CD4-positive, alpha-beta T cell treated with Interleukin-21 for 1 hour (primary cell): Measurements from ENCODE around the gene RNPC3.

Experiments used
- DNase-seq: peaks from one replicate; pipeline ENCODE4 v3.0.0-alpha.2; 2020

The RNPC3 gene, protein sequence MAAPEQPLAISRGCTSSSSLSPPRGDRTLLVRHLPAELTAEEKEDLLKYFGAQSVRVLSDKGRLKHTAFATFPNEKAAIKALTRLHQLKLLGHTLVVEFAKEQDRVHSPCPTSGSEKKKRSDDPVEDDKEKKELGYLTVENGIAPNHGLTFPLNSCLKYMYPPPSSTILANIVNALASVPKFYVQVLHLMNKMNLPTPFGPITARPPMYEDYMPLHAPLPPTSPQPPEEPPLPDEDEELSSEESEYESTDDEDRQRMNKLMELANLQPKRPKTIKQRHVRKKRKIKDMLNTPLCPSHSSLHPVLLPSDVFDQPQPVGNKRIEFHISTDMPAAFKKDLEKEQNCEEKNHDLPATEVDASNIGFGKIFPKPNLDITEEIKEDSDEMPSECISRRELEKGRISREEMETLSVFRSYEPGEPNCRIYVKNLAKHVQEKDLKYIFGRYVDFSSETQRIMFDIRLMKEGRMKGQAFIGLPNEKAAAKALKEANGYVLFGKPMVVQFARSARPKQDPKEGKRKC

DNA sequence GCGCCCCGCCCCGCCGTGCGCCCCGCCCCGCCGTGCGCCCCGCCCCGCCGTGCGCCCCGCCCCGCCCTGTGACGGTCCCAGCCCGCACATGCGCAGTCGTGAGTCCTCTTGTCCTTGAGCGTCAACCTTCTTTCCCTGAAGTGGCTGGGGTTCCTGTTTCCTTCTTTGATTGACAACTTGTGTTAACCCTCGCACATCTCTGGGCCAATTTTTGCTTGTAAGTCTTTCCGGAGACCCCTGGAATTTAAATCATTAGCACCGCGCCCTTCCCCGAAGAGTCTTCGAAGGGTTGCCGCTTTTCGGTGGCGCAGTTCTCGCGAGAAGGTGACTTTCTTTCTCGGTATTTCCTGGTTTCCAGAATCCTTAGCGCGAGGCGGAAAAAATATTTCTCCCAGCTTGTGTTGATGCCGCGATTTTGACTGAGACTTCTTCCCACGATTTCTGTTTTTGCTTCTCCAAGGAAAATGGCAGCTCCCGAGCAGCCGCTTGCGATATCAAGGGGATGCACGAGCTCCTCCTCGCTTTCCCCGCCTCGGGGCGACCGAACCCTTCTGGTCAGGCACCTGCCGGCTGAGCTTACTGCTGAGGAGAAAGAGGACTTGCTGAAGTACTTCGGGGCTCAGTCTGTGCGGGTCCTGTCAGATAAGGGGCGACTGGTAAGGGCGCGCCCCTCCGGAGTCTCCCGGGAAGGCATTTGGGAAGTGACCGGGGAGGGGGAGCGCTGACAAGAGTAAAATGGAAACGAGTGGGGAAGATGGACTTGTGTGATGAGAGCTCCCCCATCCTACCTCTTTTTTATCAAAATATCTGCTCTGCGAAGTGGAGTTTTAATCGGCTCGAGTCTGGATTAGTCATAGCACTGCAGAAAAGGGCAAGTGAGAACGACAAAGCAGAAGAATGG is at the start of gene RNPC3:
Gene RNPC3 (plus strand): TSS at position 93 of the 901 bp plus-strand sequence. CDS start 372 bp downstream, at position 465.
- peak; percentile 88 for DNase-seq

DNA sequence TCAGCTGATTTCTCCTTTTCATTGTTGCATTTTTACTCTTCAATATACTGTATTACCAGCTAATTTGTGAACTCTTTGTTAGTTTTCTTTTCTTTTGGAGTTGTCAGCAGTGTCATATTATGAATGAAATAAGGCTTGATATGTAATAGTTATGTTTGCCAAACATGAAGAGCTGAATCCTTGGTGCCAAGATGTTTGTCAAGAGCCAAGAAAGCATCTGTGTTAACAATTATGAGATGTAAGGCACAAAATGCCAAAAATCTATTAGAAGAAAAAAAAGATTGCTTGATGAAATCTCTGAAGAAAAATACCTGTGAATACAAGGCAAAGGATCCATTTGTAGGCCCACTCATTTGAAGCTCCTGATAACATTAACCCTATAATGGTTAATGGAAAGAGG is 48.4 kb upstream of the RNPC3 start:
- DNase-seq = no peak

DNA sequence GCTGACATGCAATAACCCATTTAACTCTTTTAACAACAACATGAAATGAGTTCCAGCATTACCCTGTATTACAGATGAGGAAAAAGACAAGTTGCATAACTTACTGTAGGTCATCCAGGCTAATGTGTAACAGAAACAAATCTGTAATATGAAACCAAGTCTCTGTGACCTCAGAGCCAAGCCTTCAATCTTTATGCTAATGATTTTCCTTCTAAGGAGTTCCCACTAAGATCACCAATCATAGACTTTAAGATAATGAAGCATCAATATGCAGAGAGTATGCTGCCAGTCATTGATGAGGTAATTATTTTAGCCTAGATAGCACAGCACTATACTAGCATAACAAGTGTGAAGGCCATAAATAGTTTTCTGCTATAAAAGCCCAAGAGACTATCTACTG is 35.6 kb upstream of the RNPC3 start:
- DNase-seq = no peak

DNA sequence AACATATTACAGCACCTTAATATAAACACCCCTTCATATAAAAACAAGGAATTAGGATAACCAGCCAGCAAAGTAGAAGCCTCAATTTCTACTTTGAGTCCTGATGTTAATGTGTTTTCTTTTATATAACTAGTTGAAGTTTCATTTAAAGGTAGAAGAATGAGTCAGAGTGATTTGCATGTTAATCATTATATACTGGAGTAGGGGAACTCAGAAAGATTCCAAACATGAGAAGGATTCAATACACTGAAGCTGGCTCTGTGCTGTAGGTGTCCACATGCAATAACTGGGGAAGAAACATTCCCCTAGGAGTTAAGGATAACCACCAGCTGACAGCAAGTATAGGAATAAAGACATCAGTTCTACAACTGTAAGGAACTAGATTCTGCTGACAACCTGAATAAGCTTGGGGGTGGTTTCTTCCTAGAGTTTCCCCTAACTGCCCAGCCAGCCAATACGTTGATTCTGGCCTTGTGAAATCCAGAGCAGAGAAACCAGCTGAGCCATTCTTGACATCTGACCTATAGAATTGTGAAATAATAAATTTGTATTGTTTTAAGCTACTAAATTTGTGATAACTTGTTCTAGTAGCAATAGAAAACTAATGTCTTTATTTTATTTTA is 33.4 kb upstream of the RNPC3 start:
- DNase-seq = no peak

DNA sequence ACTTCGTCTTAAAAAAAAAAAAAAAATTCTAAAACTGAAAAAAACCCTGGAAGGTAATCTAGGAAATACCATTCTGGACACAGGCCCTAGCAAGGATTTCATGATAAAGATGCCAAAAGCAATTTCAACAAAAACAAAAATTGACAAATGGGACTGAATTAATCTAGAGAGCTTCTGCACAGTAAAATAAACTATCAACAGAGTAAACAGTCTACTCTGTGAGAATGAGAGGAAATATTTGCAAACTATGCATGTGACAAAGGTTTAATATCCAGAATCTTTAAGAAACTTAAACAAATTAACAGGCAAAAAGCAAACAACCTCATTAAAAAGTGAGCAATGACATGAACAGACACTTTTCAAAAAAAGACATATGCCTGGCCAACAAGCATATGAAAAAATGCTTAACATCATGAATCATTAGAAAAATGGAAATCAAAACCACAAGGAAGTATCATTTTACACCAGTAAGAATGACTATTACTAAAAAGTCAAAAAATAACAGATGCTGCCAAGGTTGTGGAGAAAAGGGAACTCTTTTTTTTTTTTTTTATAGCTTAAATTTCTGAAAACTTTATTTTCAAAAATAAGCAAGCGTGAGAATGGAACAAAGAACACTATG is 29.4 kb upstream of the RNPC3 start:
- no peak for DNase-seq

DNA sequence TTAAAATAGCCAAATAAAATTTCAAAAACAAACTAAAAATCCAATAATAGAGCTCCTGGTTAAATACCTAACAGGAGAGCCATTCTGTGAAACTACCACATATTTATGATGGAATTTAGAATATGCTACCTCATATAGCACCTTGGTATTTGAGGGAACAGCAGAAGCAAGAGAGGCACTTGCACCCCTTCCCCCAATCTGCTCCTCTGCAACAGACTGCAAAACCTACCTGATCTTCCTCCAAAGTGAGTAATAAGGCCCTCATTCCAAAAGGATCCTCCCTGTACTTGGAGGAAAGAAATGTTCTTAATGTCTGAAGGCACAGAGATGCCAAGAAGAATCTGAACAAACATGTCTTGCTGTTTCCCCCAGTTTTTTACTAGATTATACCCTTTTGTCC is 28.1 kb upstream of the RNPC3 start:
- DNase-seq = no peak

DNA sequence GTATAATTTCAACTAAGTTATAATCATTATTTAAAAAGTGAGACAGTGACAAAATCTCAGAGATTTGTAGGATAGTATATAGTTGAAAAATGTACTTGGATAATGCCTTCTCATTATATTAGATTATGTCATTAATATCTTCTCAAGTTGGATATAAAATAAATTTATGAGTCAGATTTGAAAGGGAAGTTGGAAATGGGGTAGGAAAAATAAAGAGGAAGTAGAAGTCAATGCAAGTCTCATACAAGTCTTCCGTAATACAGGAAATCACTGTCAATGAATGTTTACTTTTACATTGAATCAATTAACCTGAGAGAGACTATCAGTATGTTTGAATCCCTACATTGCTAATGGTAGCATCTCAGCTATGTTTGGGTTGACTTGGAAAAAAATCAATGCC is 16.2 kb upstream of the RNPC3 start:
- no peak for DNase-seq

DNA sequence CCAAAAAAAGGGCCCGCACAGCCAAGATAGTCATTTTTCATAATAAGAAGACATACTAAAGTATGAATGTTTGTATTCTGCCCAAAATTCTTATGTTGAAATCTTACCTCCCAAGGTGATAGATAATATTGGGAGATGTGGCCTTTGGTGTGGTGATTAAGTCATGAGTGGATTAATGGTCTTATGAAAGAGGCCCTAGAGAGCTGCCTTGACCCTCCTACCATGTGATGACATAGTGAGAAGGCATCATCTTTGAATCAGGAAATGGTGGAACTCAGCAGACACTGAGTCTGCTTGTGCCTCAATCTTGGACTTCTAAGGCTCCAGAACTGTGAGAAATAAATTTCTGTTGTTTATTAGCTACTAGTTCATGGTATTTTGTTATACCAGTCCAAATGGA is 11.8 kb upstream of the RNPC3 start:
- DNase-seq = no peak

DNA sequence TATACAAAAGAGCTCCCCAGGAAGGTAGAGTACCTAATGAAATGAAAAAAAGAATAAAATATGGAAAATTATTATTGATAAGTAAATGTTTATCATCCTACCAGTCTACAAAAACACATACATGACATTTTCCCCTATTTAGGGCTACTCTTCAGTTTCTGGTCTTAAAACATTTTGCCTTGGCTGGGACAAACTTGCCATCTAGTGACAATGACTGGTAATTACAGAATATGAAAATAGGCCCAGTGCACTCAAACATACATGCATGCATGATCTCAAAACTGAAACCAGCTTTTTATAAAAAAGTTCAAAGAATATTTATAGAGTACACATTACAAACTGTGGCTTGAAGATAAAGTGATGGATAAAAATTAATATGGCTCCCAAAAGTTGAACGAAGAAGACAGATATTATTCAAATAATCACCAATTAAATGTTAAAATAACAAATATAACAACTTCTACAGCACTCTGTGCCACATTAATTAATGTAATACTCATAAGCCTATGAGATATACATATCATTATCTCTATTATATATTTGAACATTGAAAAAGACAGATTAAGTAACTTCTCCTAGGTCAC is 10.5 kb upstream of the RNPC3 start:
- peak; percentile 69 for DNase-seq

DNA sequence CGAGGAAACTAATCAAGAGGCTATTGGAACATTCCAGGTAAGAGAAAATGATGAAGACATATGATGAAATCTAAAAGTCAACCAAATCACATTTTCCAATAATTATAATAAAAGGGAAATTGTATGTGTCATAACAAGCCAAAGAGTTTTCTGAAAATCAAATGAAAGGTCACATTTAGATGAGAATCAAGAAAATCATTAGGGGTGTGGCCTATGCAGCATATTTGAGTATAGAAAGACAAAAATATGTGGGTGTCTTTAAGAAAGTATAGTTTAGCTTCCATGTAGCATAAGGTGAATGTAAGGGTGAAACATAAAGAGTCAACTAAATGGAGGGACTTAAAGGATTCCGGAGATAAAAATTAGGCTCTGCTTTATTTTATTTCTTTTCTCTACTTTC is 9.2 kb upstream of the RNPC3 start:
- no peak for DNase-seq

DNA sequence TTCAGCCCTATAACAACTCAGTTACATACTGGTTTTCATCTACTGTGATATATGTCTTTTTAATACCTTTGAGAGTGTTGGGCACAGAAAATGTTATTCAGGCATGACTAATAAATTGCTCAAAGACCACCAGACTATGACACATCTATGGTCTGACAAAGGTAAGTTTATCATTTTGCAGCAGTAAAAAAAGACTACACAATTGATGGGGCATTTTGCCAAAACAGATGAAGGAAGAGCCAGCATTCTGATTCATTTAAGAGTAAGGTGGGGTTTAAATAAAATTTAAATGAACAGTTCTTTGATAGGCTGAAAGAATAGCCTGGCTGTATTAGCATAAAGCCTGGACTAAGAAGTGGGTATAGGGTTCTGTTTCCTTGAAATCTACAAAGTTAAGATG is 8.8 kb upstream of the RNPC3 start:
- DNase-seq = no peak

DNA sequence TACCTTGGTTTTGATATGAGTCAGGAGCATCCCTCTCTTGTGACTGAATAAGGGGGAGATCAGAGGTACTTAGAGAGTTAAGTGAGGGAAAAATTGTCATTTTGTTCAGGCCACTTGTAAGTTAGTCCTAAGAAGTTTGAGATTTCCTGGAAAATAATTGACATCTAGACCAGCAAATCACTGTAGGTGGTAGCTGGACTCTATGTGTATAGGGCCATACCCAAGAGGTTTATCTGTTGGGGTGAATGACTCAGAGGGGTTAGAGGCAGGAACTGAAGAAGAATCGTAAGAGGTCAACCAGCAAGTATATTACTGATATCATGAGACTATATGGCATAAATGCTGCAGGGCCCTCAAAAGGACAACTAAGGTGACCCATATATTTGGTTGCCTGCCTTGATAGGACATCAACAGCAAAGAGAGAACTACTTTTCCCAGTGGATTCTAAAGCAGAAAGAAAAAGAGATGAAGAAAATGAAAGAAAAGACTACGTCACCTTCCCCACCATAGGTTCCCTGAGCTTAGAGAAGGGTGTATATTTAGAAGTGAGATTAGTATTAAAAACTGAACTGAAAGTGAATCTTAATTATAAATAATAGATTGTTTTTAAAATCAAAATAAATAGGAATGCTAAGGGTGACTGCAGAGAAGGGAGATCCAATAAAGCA is 8.0 kb upstream of the RNPC3 start:
- DNase-seq = no peak

DNA sequence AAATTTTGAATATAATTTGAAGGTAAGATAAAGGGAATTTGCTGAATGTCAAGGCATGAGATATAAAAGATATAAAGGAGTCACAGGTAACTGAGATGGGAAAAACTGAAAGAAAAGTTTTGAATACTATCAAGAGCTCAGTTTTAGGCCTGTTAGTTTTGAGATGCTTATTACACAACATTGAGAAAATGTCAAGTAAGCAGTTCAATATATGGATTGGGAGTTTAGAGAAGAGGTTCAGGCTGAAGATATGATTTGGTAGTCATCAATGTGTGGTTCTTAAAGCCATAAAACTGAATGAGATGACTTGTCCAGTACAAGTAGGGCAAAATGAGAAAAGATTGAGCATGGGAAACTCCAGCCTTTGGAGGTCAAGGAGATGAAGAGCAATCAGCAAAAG is 4.7 kb upstream of the RNPC3 start:
- DNase-seq = no peak

DNA sequence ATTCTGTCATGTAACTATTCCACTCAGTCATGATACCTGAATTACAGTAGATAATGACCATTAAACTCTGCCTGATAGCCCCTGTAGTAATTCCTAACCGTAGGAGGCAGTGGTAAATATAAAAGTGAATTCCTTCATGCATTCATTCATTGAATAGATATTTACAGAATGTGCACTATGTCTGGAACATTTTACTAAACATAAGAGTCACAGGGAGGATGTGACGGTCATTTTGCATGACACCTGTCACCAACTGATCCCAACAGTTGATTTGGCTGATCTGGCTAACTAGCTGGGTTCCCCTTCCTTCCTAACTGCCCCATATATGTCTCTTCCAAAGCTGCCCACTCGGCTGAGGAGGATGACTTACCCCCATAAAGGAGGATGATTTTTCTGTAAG is 2.2 kb upstream of the RNPC3 start:
- DNase-seq = no peak

DNA sequence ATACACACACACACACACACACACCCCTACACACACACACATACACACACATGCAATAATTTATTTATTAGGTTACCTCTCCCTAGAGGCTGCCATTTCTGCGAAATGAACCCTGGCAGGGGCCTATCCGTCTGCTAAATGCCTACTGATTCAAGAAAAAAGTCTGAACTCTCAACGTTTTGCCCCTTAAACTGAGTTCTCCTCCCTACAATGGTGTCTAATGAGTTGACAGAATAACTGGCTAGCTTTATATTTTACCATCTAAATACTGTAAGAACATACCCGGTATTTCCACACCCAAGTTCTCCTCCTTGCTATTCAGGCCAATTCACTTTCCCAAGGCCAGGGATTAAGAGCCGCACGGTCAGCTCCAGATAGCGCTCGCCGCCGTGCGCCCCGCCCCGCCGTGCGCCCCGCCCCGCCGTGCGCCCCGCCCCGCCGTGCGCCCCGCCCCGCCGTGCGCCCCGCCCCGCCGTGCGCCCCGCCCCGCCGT is 339 bp upstream of the RNPC3 start:
- no peak for DNase-seq

DNA sequence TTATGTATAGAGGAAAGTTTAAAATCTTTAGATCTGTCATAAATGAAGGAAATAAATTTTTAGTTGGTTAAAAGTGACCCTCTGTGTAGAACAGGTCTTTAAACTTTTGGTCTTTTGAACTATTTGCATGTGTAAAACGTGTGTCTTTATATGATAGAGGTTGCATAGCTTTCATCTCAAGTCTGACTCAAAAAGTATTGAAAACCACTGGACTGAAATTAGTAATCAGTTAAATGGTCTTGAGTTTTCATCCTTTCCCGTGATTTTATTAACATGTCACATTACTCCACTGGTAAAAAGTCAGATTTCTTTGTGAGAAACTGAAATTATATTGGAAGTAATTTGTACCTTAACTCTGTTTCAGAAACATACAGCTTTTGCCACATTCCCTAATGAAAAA is 1.8 kb downstream of the RNPC3 start:
- DNase-seq = no peak

DNA sequence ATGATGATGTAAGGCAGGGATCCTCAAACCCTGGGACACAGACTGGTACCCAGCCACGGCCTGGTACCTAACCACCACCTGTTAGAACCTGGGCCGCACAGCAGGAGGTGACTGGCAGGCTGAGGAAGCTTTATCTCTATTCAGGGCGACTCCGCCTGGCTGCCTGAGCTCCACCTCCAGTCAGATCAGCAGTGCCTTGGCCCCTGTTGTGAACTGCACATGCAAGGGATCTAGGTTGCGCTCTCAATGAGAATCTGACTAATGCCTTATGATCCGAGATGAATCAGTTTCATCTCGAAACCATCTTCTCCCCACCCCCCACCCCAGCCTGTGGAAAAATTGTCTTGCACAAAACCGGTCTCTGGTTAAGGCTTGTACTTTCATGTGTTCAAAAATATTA is 4.2 kb downstream of the RNPC3 start:
- DNase-seq = no peak

DNA sequence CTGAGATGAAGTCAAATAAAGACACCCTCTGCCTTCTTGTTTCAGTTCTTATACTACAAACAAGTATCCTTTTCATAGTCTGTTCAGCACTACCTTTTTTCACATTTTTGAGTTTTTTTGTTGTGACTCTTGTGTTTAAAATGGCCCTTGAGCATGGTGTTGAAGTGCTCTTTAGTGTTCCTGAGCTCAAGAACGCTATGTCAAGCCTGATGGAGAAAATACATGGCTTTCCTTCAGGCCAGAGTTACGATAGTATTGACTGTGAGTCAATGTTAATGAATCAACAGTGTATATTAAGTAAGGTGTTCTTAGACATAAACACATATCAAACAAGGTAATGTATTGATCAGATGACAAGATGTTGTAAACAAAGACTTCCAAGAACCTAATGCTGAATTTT is 12.7 kb downstream of the RNPC3 start:
- no peak for DNase-seq

DNA sequence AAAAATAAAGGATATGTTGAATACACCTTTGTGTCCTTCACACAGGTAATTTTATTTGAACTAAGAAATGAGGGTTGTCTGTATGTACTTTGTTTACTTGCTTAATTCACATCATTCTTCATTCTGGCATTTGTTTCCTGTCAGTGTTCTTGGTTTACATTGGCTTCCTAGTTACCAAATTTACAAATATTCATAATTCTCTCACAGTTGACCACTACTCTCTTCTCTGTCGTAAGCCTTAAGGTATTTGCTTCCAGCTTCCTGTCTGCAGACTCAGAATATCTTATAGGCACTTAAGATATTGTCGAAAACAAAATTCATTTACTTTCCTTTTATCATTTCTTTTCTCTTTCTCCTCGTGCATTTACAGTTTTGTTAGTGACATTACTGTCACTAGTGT is 15.9 kb downstream of the RNPC3 start:
- no peak for DNase-seq

DNA sequence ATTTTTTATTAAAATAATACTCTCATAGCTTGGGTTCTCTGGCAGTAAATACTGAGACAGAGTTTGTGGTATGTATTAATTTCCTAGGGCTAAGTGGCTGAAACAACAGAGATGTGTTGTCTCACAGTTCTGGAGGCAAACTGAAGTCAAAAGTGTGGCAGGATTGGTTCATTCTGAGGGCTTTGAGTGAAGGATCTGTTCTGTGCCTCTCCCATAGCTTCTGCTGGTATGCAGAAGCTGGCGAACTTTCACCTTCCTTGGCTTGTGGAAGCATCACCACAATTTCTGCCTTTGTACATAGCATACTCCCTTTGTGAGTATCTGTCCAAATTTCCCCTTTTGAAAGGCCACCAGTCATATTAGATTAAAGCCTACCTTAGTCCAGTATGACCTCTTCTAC is 21.0 kb downstream of the RNPC3 start:
- DNase-seq = no peak

DNA sequence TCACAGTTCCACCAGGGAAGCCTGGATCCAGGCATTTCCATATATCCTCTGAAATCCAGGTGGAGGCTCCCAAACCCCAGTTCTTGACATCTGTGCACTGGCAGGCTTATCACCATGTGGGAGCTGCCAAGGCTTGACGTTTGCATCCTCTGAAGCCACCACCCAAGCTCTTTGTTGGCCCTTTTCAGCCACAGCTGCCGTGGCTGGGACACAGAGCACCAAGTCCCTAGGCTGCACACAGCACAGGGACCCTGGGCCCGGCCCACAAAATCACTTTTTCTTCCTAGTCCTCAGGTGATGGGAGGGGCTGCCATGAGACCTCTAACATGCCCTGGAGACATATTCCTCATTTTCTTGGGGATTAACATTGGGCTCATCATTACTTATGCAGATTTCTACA is 22.3 kb downstream of the RNPC3 start:
- no peak for DNase-seq

DNA sequence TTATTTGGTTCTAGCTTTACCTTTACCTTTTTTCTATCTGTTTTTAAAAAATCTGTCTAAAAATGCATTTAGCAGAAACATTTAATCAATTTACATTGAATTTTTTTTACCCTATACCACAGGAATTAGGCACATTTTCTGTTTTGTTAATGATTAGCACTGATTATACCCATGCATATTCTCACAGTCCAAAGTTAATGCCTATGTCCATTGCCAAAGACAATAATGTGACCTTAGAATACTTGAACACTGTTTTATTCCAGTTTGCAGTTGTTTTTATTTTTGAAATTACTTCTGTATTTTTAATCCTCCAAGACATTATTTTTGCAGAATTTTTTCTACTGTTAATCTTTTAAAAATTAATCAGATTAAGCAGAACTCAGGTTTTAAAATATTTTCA is 34.9 kb downstream of the RNPC3 start:
- no peak for DNase-seq
